Nephron progenitor cell (in vitro differentiated cells): Measurements from ENCODE around the gene CCDC148.
A peak's percentile ranks its signal among the peaks of the same experiment; 100 is the strongest.
"Not testable (repeated sequence)": the region's sequence is repeated elsewhere in the genome, so short reads cannot be mapped to it uniquely, and the experiment has no call there.

Source experiments
- DNase-seq: peaks from one replicate; pipeline ENCODE4 v3.0.0; 2021
- H3K27ac Mint-ChIP-seq: 2 replicates; pipeline ENCODE4 v1.8.0; 2021; ENCODE audit warnings: mild to moderate bottlenecking, moderate library complexity, mixed read lengths
- H3K27me3 Mint-ChIP-seq: 2 replicates; pipeline ENCODE4 v1.8.0; 2021; ENCODE audit warnings: mild to moderate bottlenecking, low read depth, mixed read lengths; ENCODE audit not compliant: poor library complexity
- H3K36me3 Mint-ChIP-seq: 2 replicates; pipeline ENCODE4 v1.8.0; 2021; ENCODE audit warnings: low read depth, mixed read lengths
- H3K4me1 Mint-ChIP-seq: 2 replicates; pipeline ENCODE4 v1.8.0; 2021; ENCODE audit warnings: mixed read lengths
- H3K4me3 Mint-ChIP-seq: 2 replicates; pipeline ENCODE4 v1.8.0; 2021; ENCODE audit warnings: mild to moderate bottlenecking, moderate library complexity, mixed read lengths
- H3K9me3 Mint-ChIP-seq: 2 replicates; pipeline ENCODE4 v1.8.0; 2021; ENCODE audit warnings: mild to moderate bottlenecking, moderate library complexity, mixed read lengths
- TF ChIP-seq, protein P1 (sequence below): fragments of 200-600 bp; sonication (generic); IDR thresholded peaks from 2 replicates; pipeline ENCODE4 v1.5.0; 2021; ENCODE audit warnings: antibody characterized with exemption

CCDC148 gene

GRCh38 chr2:158481116-158481515 lies 24.6 kb upstream of the CCDC148 start:
- Mint-ChIP-seq H3K27ac (no peak overlapping the region), H3K4me3 (no peak overlapping the region), H3K27me3 (no peaks in the 10 kb centered on the region), H3K36me3 (peaks cover 40% of the 10 kb centered on the region), H3K9me3 (peaks cover 8% of the 10 kb centered on the region), H3K4me1 (peaks cover under 1% of the 10 kb centered on the region)
- no peak for DNase-seq
- TF ChIP-seq, protein P1, sequence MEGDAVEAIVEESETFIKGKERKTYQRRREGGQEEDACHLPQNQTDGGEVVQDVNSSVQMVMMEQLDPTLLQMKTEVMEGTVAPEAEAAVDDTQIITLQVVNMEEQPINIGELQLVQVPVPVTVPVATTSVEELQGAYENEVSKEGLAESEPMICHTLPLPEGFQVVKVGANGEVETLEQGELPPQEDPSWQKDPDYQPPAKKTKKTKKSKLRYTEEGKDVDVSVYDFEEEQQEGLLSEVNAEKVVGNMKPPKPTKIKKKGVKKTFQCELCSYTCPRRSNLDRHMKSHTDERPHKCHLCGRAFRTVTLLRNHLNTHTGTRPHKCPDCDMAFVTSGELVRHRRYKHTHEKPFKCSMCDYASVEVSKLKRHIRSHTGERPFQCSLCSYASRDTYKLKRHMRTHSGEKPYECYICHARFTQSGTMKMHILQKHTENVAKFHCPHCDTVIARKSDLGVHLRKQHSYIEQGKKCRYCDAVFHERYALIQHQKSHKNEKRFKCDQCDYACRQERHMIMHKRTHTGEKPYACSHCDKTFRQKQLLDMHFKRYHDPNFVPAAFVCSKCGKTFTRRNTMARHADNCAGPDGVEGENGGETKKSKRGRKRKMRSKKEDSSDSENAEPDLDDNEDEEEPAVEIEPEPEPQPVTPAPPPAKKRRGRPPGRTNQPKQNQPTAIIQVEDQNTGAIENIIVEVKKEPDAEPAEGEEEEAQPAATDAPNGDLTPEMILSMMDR: no peak

DNA sequence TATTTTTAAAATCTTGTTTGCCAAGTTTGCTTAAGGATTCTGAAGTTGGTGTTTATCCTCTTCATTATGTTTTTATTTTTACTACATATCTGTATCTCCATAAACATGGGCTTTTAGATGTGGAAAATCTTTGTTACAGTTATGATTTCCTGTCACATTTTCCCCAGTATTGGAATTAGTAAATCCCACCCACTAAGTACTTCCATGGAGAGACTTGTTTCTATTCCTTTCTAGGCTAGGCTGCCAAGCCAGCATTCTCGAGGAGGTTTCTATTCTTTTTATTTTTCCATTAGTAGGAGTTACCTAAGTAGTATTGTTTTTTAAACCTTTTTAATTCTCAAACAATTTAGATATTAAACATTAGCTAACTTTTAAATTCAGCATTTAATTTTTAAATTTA lies 22.3 kb upstream of the CCDC148 start:
- Mint-ChIP-seq H3K27ac (no peak overlapping the region), H3K4me3 (no peak overlapping the region), H3K9me3 (peaks cover 4% of the 10 kb centered on the region), H3K27me3 (no peaks in the 10 kb centered on the region), H3K4me1 (no peaks in the 10 kb centered on the region), H3K36me3 (peaks cover 39% of the 10 kb centered on the region)
- DNase-seq: no peak
- TF ChIP-seq, protein P1: no peak

GRCh38 chr2:158478237-158478636 lies 21.7 kb upstream of the CCDC148 start:
- Mint-ChIP-seq H3K4me1 (no peaks in the 10 kb centered on the region), H3K27ac (no peak overlapping the region), H3K4me3 (no peak overlapping the region), H3K36me3 (peaks cover 38% of the 10 kb centered on the region), H3K27me3 (no peaks in the 10 kb centered on the region), H3K9me3 (peaks cover 4% of the 10 kb centered on the region)
- DNase-seq: no peak
- TF ChIP-seq, protein P1: no peak

DNA sequence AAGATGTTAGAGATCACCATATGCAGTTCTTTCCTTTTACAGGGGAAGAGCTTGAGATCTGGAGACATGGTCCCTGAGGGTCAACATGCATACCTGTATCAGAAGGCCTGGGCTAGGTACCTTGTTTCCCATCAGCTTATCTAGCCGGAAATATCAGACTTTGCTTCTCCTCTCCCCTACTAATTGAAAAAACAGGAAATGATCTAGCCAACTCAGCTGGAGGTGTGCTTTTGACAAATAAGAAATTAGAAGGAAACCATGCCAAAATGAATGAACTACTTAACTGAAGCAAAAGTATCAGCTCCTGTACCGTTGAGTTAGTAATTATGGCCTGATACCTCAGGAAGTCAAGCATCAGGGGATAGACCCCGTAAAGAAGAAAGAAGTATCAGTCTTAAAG lies 20.6 kb upstream of the CCDC148 start:
- peaks cover 10% of the 10 kb centered on the region for H3K9me3 Mint-ChIP-seq
- peaks cover 38% of the 10 kb centered on the region for H3K36me3 Mint-ChIP-seq
- H3K27ac Mint-ChIP-seq: peak overlapping the region; percentile 90
- H3K27me3 Mint-ChIP-seq: no peaks in the 10 kb centered on the region
- H3K4me1 Mint-ChIP-seq: no peaks in the 10 kb centered on the region
- H3K4me3 Mint-ChIP-seq: no peak overlapping the region
- TF ChIP-seq, protein P1: no peak
- no peak for DNase-seq

DNA sequence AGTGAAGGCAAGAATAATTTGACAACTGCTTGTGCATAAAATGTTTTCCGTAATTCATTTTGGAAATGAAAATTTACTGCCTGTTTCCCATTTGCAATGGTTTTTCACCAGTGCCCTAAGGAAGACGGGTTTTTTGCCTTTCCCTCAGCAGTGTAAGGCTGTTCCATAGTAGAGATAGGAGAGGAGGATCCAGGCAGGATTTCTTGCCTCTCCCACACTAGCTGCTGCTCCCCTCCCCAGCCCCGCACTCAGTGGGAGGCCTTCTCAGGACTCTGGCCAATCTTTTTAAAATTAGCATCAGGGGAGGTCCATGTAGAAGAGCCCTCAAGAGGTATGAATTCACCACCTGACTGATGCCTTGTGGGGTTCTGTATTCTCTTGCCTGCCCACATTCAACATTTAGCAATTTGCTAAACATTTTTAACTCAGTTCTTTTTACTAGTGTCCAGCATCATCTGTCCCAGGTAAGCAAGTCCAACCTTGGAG lies 18.0 kb upstream of the CCDC148 start:
- DNase-seq, H3K27me3 Mint-ChIP-seq, H3K4me3 Mint-ChIP-seq, H3K4me1 Mint-ChIP-seq, H3K27ac Mint-ChIP-seq: not testable (repeated sequence)
- H3K9me3 Mint-ChIP-seq: peaks cover 32% of the 10 kb centered on the region
- H3K36me3 Mint-ChIP-seq: peaks cover 43% of the 10 kb centered on the region

GRCh38 chr2:158473719-158474392 lies 17.3 kb upstream of the CCDC148 start:
- Mint-ChIP-seq H3K27me3 (peaks cover 4% of the 10 kb centered on the region), H3K27ac (no peak overlapping the region), H3K4me1 (peaks cover 6% of the 10 kb centered on the region), H3K9me3 (peaks cover 36% of the 10 kb centered on the region), H3K4me3 (no peak overlapping the region), H3K36me3 (peaks cover 50% of the 10 kb centered on the region)
- no peak for DNase-seq
- TF ChIP-seq, protein P1: no peak

GRCh38 chr2:158473300-158473699 lies 16.7 kb upstream of the CCDC148 start:
- not testable (repeated sequence) for H3K4me3 Mint-ChIP-seq, DNase-seq, H3K4me1 Mint-ChIP-seq, H3K27me3 Mint-ChIP-seq
- peak overlapping the region; percentile 43 for H3K27ac Mint-ChIP-seq
- peaks cover 55% of the 10 kb centered on the region for H3K36me3 Mint-ChIP-seq
- H3K9me3 Mint-ChIP-seq: peaks cover 39% of the 10 kb centered on the region

DNA sequence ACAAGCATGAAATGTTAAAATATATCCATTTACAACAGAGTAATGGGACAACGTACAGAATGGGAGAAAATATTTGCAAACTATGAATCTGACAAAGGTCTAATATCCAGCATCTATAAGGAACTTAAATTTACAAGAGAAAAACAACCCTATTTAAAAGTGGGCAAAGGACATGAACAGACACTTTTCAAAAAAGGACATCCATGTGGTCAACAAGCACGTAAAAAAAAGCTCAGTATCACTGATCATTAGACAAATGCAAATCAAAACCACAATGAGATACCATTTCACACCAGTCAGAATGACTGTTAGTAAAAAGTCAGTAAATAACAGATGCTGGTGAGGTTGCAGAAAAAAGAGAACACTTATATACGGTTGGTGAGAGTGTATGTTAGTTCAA lies 16.3 kb upstream of the CCDC148 start:
- H3K9me3 Mint-ChIP-seq: peaks cover 40% of the 10 kb centered on the region
- not testable (repeated sequence) for DNase-seq, H3K27me3 Mint-ChIP-seq, H3K4me3 Mint-ChIP-seq, H3K4me1 Mint-ChIP-seq, H3K27ac Mint-ChIP-seq
- H3K36me3 Mint-ChIP-seq: peaks cover 60% of the 10 kb centered on the region
